MM.1S (cell line): ENCODE results near the gene MIB2.

Experiments used
- DNase-seq: peaks from one replicate; pipeline ENCODE4 v3.0.0-alpha.2; 2015
- H2AFZ ChIP-seq: fragments of 300-600 bp; sonication (generic); 2 replicates; pipeline ENCODE4 v1.6.0; 2016; ENCODE audit warnings: antibody characterized with exemption, low read length
- H3F3A ChIP-seq: fragments of 300-600 bp; sonication (generic); 2 replicates; pipeline ENCODE4 v1.6.1; 2016; ENCODE audit warnings: mild to moderate bottlenecking, antibody characterized with exemption, low read length, moderate library complexity, mixed read lengths; ENCODE audit not compliant: insufficient read depth
- H3K27ac ChIP-seq: fragments of 300-600 bp; sonication (generic); 2 replicates; pipeline ENCODE4 v1.5.1; 2016; ENCODE audit warnings: mild to moderate bottlenecking, low read length
- H3K27me3 ChIP-seq: fragments of 300-600 bp; sonication (generic); replicated peaks from 2 replicates; pipeline ENCODE4 v1.6.0; 2016; ENCODE audit warnings: low read length; ENCODE audit not compliant: insufficient read depth
- H3K36me3 ChIP-seq: fragments of 300-600 bp; sonication (generic); replicated peaks from 2 replicates; pipeline ENCODE4 v1.6.1; 2016; ENCODE audit warnings: mild to moderate bottlenecking, low read length, mixed read lengths; ENCODE audit not compliant: insufficient read depth
- H3K4me1 ChIP-seq: fragments of 300-600 bp; sonication (generic); 2 replicates; pipeline ENCODE4 v1.6.1; 2016; ENCODE audit warnings: low read length, mixed read lengths
- H3K4me2 ChIP-seq: fragments of 300-600 bp; sonication (generic); 2 replicates; pipeline ENCODE4 v1.6.0; 2016; ENCODE audit warnings: low read depth, low read length
- H3K4me3 ChIP-seq: fragments of 300-600 bp; sonication (generic); 2 replicates; pipeline ENCODE4 v1.5.1; 2016; ENCODE audit warnings: low read length, mixed read lengths
- H3K79me2 ChIP-seq: fragments of 300-600 bp; sonication (generic); 2 replicates; pipeline ENCODE4 v1.6.1; 2016; ENCODE audit warnings: mixed run types, low read length, mixed read lengths
- H3K9ac ChIP-seq: fragments of 300-600 bp; sonication (generic); 2 replicates; pipeline ENCODE4 v1.6.1; 2016; ENCODE audit warnings: low read length, mixed read lengths
- H3K9me2 ChIP-seq: fragments of 300-600 bp; sonication (generic); replicated peaks from 2 replicates; pipeline ENCODE4 v1.6.1; 2016; ENCODE audit warnings: mild to moderate bottlenecking, low read length, mixed read lengths; ENCODE audit not compliant: insufficient read depth
- H3K9me3 ChIP-seq: fragments of 300-600 bp; sonication (generic); replicated peaks from 2 replicates; pipeline ENCODE4 v1.6.1; 2016; ENCODE audit warnings: mild to moderate bottlenecking, low read length, mixed read lengths; ENCODE audit not compliant: insufficient read depth
- H4K20me1 ChIP-seq: fragments of 300-600 bp; sonication (generic); 2 replicates; pipeline ENCODE4 v1.6.1; 2016; ENCODE audit warnings: mild to moderate bottlenecking, low read length, moderate library complexity, mixed read lengths; ENCODE audit not compliant: insufficient read depth
- CTCF ChIP-seq: fragments of 300-600 bp; sonication (generic); IDR thresholded peaks from 2 replicates; pipeline ENCODE4 v1.5.1; 2016; ENCODE audit warnings: antibody characterized with exemption, low read length, mixed read lengths
- EZH2 ChIP-seq: fragments of 300-600 bp; sonication (generic); optimal IDR thresholded peaks from 2 replicates; pipeline ENCODE3; 2017; ENCODE audit warnings: low read depth, mild to moderate bottlenecking, antibody characterized with exemption, low read length, mixed read lengths
- EZH2phosphoT487 ChIP-seq: fragments of 300-600 bp; sonication (generic); IDR thresholded peaks from 2 replicates; pipeline ENCODE4 v1.6.1; 2018; ENCODE audit warnings: antibody characterized with exemption, low read length

The MIB2 gene

DNA sequence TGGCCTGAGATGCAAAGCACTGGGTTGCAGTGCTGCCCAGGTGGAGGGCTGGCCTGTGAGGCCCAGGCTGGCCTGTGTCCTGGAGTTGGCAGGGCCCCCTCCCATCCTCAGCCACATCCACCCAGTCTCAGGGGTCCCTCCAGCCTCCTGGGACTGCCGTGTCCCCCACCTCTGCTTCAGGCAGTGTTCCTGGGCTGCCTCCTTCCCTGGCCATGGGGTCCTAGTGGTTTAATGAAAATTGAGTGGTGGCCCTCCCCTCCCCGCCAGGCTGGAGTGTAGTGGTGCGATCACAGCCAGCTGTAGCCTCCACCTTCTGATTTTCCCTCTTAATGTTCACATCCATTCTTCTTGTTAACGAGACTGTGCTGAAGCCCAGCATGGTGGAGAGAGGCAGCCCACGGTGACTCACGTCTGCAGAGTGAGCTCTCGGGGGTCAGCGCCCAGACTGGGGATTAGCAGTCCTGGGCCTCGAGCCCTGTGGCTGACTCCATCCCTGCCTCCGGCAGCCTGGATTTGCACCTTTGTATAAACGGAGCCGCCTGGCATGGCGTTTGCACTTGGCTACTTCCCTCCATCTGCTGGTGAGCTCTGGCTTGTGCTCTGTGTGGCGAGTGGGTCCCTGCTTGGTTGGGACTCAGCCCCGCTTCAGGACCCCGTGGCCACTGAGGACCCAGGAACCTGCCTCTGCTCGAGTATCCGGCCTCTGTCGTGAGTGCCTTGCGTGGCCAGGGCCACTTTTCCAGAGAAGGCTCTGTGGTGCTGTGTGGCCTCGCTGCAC is 6.9 kb downstream of the MIB2 start:
- Histone ChIP-seq H3F3A (no peaks in the 10 kb centered on the region), H3K9me2 (no peaks in the 10 kb centered on the region), H3K79me2 (no peaks in the 10 kb centered on the region; the same call in 1 of the 2 replicates), H3K27ac (no peak overlapping the region), H4K20me1 (no peaks in the 10 kb centered on the region), H3K4me1 (no peaks in the 10 kb centered on the region), H3K9me3 (no peaks in the 10 kb centered on the region), H3K27me3 (no peaks in the 10 kb centered on the region), H2AFZ (no peak overlapping the region), H3K4me2 (no peak overlapping the region), H3K9ac (no peak overlapping the region), H3K4me3 (no peak overlapping the region), H3K36me3 (no peaks in the 10 kb centered on the region)
- TF ChIP-seq EZH2 (no peak), CTCF (no peak), EZH2phosphoT487 (no peak)
- DNase-seq: no peak

DNA sequence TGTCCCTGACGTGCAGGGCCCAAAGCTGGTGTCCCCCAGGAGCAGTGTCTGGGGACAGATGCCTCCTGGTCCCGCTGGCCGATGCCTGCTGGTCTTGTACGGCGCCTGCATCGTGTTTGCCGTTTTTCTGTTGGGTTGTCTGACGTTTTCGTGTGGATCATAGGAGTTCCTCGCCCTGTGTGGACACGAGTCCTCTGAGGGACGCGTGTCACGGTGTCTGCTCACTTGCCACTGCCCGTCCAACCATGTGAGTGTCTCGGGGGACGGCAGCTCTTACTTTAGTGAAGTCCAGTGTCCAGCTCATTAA is 7.4 kb downstream of the MIB2 start:
- no peaks in the 10 kb centered on the region for H3F3A ChIP-seq
- no peaks in the 10 kb centered on the region for H3K36me3 ChIP-seq
- no peaks in the 10 kb centered on the region for H4K20me1 ChIP-seq
- no peak overlapping the region for H3K27ac ChIP-seq
- no peak overlapping the region for H3K9ac ChIP-seq
- no peaks in the 10 kb centered on the region for H3K9me2 ChIP-seq
- H3K9me3 ChIP-seq: no peaks in the 10 kb centered on the region
- H3K4me2 ChIP-seq: no peak overlapping the region
- no peaks in the 10 kb centered on the region for H3K27me3 ChIP-seq
- no peaks in the 10 kb centered on the region for H3K4me1 ChIP-seq
- TF ChIP-seq EZH2phosphoT487 (no peak), EZH2 (no peak), CTCF (no peak)
- DNase-seq: no peak
- H2AFZ ChIP-seq: no peak overlapping the region
- H3K79me2 ChIP-seq: no peaks in the 10 kb centered on the region
- no peak overlapping the region for H3K4me3 ChIP-seq

GRCh38 chr1:1623181-1623630 is 7.9 kb downstream of the MIB2 start:
- Histone ChIP-seq H3K4me2 (no peak overlapping the region), H3K9me2 (no peaks in the 10 kb centered on the region), H3K27ac (no peak overlapping the region), H3K4me1 (no peaks in the 10 kb centered on the region), H3F3A (no peaks in the 10 kb centered on the region), H3K9me3 (no peaks in the 10 kb centered on the region), H3K36me3 (no peaks in the 10 kb centered on the region), H3K9ac (no peak overlapping the region), H4K20me1 (no peaks in the 10 kb centered on the region), H3K4me3 (no peak overlapping the region), H2AFZ (no peak overlapping the region), H3K27me3 (no peaks in the 10 kb centered on the region), H3K79me2 (no peaks in the 10 kb centered on the region)
- TF ChIP-seq CTCF (no peak), EZH2phosphoT487 (no peak), EZH2 (no peak)
- no peak for DNase-seq
